Right lobe of liver (tissue), 4 donors: Measurements from ENCODE around the gene ACP1.

ENCODE experiments used
- CTCF ChIP-seq, 4 donors: fragments of 200-600 bp in 3 of 4; fragments of 450-650 bp in 1 of 4; IDR thresholded peaks; one replicate each; pipeline versions ENCODE4 v1.5.1 to v1.8.0; 2016 to 2022; ENCODE audit warnings: antibody characterized with exemption in 4 of 4, mild to moderate bottlenecking in 2 of 4
- POLR2A ChIP-seq: fragments of 450-650 bp; IDR thresholded peaks from one replicate; pipeline ENCODE4 v1.6.1; 2017; ENCODE audit warnings: antibody characterized with exemption, mild to moderate bottlenecking
- donor health status: DM: no; HTN: no; CAD: no.
- donor health status: DM: no; HTN: no; CAD: no.
- donor health status: DM: no; HTN: yes; CAD: no.

- TF ChIP-seq CTCF (IDR thresholded peaks at IDR 0.05) (no peak), POLR2A (no peak)
Observed at GRCh38 chr2:275466-275865, 10.7 kb downstream of the ACP1 start.
